Hematopoietic multipotent progenitor cell treated with erythropoietin and hydrocortisone succinate and interleukin-3 and kit ligand, for 4 days (in vitro differentiated cells): ENCODE measurements around the gene SAXO2.
"Not testable (repeated sequence)": the region's sequence is repeated elsewhere in the genome, so short reads cannot be mapped to it uniquely, and the experiment has no call there.

ENCODE experiments used
- DNase-seq: peaks from one replicate; pipeline ENCODE4 v3.0.0-alpha.2; 2015

Gene SAXO2

GRCh38 chr15:82262422-82263026 lies at the start of gene SAXO2, which contains the start of gene EFL1:
Gene SAXO2 (plus strand): TSS chr15:82262818. CDS start chr15:82262880, 62 bp downstream.
Gene EFL1 (minus strand): TSS chr15:82262734. CDS start chr15:82261778, 956 bp downstream.
- peak; percentile 97 for DNase-seq

- not testable (repeated sequence) for DNase-seq
Measured at GRCh38 chr15:82216092-82216491, 46.5 kb upstream of the SAXO2 start.

GRCh38 chr15:82221535-82221934 lies 41.1 kb upstream of the SAXO2 start:
- peak; percentile 80 for DNase-seq

- no peak for DNase-seq
Measured at GRCh38 chr15:82228750-82229149, 33.9 kb upstream of the SAXO2 start.

- DNase-seq, result peak; percentile 11
Measured at GRCh38 chr15:82231233-82231632, 31.4 kb upstream of the SAXO2 start.

GRCh38 chr15:82231842-82232241 lies 30.8 kb upstream of the SAXO2 start:
- peak; percentile 74 for DNase-seq

GRCh38 chr15:82237944-82238534 lies 24.6 kb upstream of the SAXO2 start:
- not testable (repeated sequence) for DNase-seq

GRCh38 chr15:82239685-82240391 lies 22.8 kb upstream of the SAXO2 start:
- DNase-seq, result no peak

- DNase-seq, result not testable (repeated sequence)
Measured at GRCh38 chr15:82241836-82242499, 20.6 kb upstream of the SAXO2 start.

- not testable (repeated sequence) for DNase-seq
Measured at GRCh38 chr15:82243644-82244043, 19.0 kb upstream of the SAXO2 start.

GRCh38 chr15:82245956-82246355 lies 16.7 kb upstream of the SAXO2 start:
- peak; percentile 55 for DNase-seq

- not testable (repeated sequence) for DNase-seq
Measured at GRCh38 chr15:82248261-82248660, 14.4 kb upstream of the SAXO2 start.

- DNase-seq, result peak; percentile 52
Measured at GRCh38 chr15:82261566-82262421, 824 bp upstream of the SAXO2 start.

- no peak for DNase-seq
Measured at GRCh38 chr15:82263350-82263749, 732 bp downstream of the SAXO2 start.

- peak; percentile 37 for DNase-seq
Measured at GRCh38 chr15:82267137-82267536, 4.5 kb downstream of the SAXO2 start.

- not testable (repeated sequence) for DNase-seq
Measured at GRCh38 chr15:82268454-82268853, 5.8 kb downstream of the SAXO2 start.

GRCh38 chr15:82272154-82272553 lies 9.5 kb downstream of the SAXO2 start:
- DNase-seq, result peak; percentile 80

- DNase-seq, result no peak
Measured at GRCh38 chr15:82275410-82275809, 12.8 kb downstream of the SAXO2 start.

GRCh38 chr15:82281276-82281675 lies 18.7 kb downstream of the SAXO2 start:
- not testable (repeated sequence) for DNase-seq

GRCh38 chr15:82282386-82282785 lies 19.8 kb downstream of the SAXO2 start:
- not testable (repeated sequence) for DNase-seq

- DNase-seq, result not testable (repeated sequence)
Measured at GRCh38 chr15:82284381-82284780, 21.8 kb downstream of the SAXO2 start.

GRCh38 chr15:82286475-82286874 lies 23.9 kb downstream of the SAXO2 start:
- DNase-seq, result peak; percentile 49
